Epithelial cell of esophagus (primary cell): ENCODE data around the gene TRPM2.

ENCODE experiments used
- DNase-seq: peaks from one replicate; pipeline ENCODE4 v3.0.0; 2010; ENCODE audit warnings: low read depth
- H3K4me3 ChIP-seq: 2 replicates; pipeline ENCODE4 v1.5.1; 2011; ENCODE audit warnings: mild to moderate bottlenecking, low read length, control low read depth
- TF ChIP-seq, protein P1 (sequence below): IDR thresholded peaks from 2 replicates; pipeline ENCODE4 v1.5.1; 2011; ENCODE audit warnings: low read depth, mild to moderate bottlenecking, low read length, control low read depth, inconsistent platforms; ENCODE audit not compliant: insufficient read depth; ENCODE audit errors: missing control alignments

The TRPM2 gene

DNA sequence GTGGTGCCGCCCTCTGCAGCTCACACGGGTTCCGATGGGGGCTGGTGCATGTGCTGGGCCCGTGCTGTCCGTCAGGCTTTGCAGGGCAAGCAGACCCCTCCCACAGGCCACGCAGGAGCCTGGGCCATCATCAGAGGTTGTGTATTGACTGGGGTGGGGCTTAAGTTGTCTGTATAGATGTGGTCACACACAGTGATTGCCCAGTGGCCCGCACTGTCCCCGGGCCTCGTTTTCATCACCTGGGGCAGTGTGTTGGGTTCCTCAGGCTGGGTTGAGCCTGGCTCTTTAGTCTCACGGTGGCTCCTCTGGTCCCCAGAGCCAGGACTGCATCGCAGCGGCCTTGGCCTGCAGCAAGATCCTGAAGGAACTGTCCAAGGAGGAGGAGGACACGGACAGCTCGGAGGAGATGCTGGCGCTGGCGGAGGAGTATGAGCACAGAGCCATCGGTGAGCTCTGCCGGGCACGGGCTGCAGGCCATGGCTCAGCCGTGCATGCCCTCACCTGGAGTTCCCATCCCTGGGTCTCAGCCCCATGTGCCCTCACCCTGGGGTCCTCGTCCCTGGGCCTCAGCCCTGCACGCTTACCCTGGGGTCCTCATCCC, 44.1 kb downstream of the TRPM2 start:
- TF ChIP-seq, protein P1, sequence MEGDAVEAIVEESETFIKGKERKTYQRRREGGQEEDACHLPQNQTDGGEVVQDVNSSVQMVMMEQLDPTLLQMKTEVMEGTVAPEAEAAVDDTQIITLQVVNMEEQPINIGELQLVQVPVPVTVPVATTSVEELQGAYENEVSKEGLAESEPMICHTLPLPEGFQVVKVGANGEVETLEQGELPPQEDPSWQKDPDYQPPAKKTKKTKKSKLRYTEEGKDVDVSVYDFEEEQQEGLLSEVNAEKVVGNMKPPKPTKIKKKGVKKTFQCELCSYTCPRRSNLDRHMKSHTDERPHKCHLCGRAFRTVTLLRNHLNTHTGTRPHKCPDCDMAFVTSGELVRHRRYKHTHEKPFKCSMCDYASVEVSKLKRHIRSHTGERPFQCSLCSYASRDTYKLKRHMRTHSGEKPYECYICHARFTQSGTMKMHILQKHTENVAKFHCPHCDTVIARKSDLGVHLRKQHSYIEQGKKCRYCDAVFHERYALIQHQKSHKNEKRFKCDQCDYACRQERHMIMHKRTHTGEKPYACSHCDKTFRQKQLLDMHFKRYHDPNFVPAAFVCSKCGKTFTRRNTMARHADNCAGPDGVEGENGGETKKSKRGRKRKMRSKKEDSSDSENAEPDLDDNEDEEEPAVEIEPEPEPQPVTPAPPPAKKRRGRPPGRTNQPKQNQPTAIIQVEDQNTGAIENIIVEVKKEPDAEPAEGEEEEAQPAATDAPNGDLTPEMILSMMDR: no peak
- DNase-seq: no peak
- H3K4me3 ChIP-seq: no peak overlapping the region

DNA sequence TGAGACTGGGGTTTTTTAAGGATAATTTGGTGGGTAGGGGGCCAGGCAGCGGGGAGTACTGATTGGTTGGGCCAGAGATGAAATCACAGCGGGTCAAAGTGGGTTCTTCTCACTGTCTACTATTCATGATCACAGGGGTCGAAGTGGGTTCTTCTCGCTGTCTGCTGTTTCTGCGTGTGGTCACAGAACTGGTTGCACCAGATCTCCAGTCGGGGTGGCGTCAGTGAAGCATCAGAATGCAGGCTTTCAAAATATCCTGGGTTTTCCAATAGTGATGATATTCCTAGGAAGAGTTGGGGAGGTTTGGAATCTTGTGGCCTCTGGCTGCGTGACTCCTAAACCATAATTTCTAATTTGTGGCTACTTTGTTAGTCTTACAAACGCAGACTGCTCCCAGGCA, 45.1 kb downstream of the TRPM2 start:
- H3K4me3 ChIP-seq: no peak overlapping the region
- TF ChIP-seq, protein P1: no peak
- no peak for DNase-seq

DNA sequence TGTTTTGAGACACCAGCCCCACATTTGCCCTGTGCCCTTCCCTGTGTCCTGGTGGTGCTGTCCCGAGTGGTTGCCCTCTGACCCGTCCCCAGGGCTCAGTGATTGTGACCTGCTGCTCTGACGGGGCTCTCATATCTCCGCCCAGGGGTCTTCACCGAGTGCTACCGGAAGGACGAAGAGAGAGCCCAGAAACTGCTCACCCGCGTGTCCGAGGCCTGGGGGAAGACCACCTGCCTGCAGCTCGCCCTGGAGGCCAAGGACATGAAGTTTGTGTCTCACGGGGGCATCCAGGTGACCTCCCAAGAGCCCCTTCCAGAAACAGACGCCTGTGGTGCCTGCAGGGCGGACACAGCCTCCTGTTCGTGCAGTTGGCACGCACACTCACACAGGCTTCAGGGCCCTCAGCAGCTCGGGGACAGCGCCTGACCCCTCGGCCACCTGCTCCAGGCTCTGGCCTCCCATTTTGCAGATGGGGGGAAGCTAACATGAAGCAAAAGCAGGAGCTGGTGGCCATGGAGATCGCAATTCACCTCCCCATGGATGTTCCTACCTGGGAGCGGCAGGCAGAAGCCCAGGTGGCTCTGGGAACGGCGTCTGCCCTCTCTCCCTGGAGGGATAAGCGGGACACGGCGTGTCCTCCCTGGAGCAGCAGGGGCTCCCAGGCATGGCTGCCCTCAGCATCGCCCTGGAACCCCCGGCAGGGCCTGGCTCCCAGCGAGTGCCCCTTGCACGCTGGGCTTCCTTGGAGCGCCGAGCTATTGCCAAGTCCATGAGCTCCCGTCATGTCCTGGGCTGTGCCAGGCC, 45.9 kb downstream of the TRPM2 start:
- TF ChIP-seq, protein P1: no peak
- DNase-seq: no peak
- H3K4me3 ChIP-seq: no peak overlapping the region

- no peak for DNase-seq
- TF ChIP-seq, protein P1: no peak
- no peak overlapping the region for H3K4me3 ChIP-seq
Observed at GRCh38 chr21:44399955-44400790, 46.8 kb downstream of the TRPM2 start.

GRCh38 chr21:44400791-44401385, 47.5 kb downstream of the TRPM2 start:
- no peak overlapping the region for H3K4me3 ChIP-seq
- TF ChIP-seq, protein P1: no peak
- no peak for DNase-seq

- TF ChIP-seq, protein P1: no peak
- DNase-seq: no peak
- H3K4me3 ChIP-seq: no peak overlapping the region
Observed at GRCh38 chr21:44401386-44402160, 48.2 kb downstream of the TRPM2 start.
